Parathyroid adenoma (tissue), 2 donors: ENCODE measurements around the gene IQUB.

Source experiments
- H2AFZ ChIP-seq: fragments of 300-600 bp; sonication (generic); one replicate; pipeline ENCODE4 v1.7.0; 2017; ENCODE audit warnings: antibody characterized with exemption, mild to moderate bottlenecking
- H3K27ac ChIP-seq: fragments of 300-600 bp; sonication (generic); one replicate; pipeline ENCODE4 v1.7.0; 2017
- H3K27me3 ChIP-seq: fragments of 300-600 bp; sonication (generic); one replicate; pipeline ENCODE4 v1.7.0; 2017; ENCODE audit warnings: low read length; ENCODE audit not compliant: control insufficient read depth, insufficient read depth
- H3K36me3 ChIP-seq: fragments of 300-600 bp; sonication (generic); one replicate; pipeline ENCODE4 v1.7.0; 2017; ENCODE audit warnings: low read length; ENCODE audit not compliant: control insufficient read depth, insufficient read depth
- H3K4me1 ChIP-seq: fragments of 300-600 bp; sonication (generic); one replicate; pipeline ENCODE4 v1.7.0; 2017; ENCODE audit warnings: control low read depth
- H3K4me2 ChIP-seq: fragments of 300-600 bp; sonication (generic); one replicate; pipeline ENCODE4 v1.7.0; 2017; ENCODE audit warnings: low read length
- H3K4me3 ChIP-seq: fragments of 300-600 bp; sonication (generic); one replicate; pipeline ENCODE4 v1.7.0; 2017; ENCODE audit warnings: low read depth, low read length
- H3K79me2 ChIP-seq: fragments of 300-600 bp; sonication (generic); one replicate; pipeline ENCODE4 v1.7.0; 2017; ENCODE audit warnings: control low read depth
- H3K9ac ChIP-seq: fragments of 300-600 bp; sonication (generic); one replicate; pipeline ENCODE4 v1.7.0; 2017; ENCODE audit warnings: mild to moderate bottlenecking
- H3K9me3 ChIP-seq: fragments of 300-600 bp; sonication (generic); one replicate; pipeline ENCODE4 v1.7.0; 2017; ENCODE audit warnings: low read length; ENCODE audit not compliant: control insufficient read depth
- TF ChIP-seq, protein P1 (sequence below): fragments of 300-600 bp; sonication (generic); IDR thresholded peaks from one replicate; pipeline ENCODE4 v1.7.0; 2017; ENCODE audit warnings: antibody characterized with exemption, mild to moderate bottlenecking
- donor health status: primary hyperparathyroidism.

Gene IQUB

DNA sequence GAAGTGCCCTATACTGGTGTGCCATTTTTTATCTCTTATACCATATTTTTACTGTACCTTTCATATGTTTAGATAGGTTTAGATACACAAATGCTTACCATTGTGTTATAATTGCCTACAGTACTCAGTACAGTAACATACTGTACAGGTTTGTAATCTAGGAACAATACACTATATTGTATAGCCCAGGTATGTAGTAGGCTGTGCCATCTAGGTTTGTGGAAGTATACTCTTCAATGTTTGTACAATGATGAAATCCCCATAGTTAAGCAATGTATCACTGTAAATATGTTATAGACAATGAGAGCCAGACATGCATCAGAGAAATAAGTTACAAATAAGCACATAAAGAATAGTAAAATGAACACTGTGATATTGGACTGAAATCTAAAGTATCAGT, 109.1 kb downstream of the IQUB start:
- Histone ChIP-seq H3K79me2 (no peaks in the 10 kb centered on the region), H2AFZ (no peak overlapping the region), H3K4me1 (no peaks in the 10 kb centered on the region), H3K27ac (no peak overlapping the region), H3K9ac (no peak overlapping the region), H3K4me3 (no peak overlapping the region), H3K27me3 (no peaks in the 10 kb centered on the region), H3K36me3 (no peaks in the 10 kb centered on the region), H3K4me2 (no peak overlapping the region), H3K9me3 (no peaks in the 10 kb centered on the region)
- TF ChIP-seq, protein P1, sequence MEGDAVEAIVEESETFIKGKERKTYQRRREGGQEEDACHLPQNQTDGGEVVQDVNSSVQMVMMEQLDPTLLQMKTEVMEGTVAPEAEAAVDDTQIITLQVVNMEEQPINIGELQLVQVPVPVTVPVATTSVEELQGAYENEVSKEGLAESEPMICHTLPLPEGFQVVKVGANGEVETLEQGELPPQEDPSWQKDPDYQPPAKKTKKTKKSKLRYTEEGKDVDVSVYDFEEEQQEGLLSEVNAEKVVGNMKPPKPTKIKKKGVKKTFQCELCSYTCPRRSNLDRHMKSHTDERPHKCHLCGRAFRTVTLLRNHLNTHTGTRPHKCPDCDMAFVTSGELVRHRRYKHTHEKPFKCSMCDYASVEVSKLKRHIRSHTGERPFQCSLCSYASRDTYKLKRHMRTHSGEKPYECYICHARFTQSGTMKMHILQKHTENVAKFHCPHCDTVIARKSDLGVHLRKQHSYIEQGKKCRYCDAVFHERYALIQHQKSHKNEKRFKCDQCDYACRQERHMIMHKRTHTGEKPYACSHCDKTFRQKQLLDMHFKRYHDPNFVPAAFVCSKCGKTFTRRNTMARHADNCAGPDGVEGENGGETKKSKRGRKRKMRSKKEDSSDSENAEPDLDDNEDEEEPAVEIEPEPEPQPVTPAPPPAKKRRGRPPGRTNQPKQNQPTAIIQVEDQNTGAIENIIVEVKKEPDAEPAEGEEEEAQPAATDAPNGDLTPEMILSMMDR: no peak

DNA sequence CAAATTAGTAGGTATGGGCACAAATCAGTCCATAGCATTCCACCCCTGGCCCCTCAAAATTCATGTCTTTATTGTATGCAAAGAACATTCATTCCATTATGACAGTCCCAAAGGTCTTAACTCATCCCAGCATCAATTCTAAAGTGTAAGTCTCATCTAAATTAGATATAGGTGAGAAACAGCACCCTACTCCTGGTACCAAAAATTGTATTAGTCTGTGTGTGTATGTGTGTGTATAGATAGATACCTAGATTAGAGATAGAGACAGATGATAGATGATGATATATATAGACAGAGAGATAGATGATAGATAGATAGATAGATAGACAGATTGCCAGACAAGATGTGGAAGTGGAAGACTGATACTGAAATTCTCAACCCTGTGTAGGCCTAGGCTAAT, 109.9 kb downstream of the IQUB start:
- H3K4me1 ChIP-seq: no peaks in the 10 kb centered on the region

DNA sequence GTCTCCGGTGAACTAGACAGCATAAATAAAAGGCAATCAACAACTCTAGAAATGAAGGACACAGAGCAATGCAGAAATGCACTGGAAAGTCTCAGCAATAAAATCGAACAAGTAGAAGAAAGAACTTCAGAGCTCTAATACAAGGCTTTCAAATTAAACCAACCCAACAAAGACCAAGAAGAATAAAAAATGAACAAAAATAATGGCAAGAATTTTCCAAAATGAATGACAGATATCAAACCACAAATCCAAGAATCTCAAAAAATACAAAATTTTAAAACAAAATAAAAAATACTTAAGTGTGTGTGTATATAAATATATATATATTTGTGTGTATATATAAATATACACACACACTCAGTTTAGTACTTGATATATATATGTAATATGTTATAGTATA, 110.8 kb downstream of the IQUB start:
- Histone ChIP-seq H3K27ac (no peak overlapping the region), H3K4me1 (no peaks in the 10 kb centered on the region), H3K4me2 (no peak overlapping the region), H3K4me3 (no peak overlapping the region), H3K9ac (no peak overlapping the region), H3K9me3 (no peaks in the 10 kb centered on the region), H3K79me2 (no peaks in the 10 kb centered on the region), H3K36me3 (no peaks in the 10 kb centered on the region), H2AFZ (no peak overlapping the region), H3K27me3 (no peaks in the 10 kb centered on the region)
- TF ChIP-seq, protein P1: no peak

More for the DNA sequence above, 109.9 kb downstream of the IQUB start:
- Histone ChIP-seq H3K9me3 (no peaks in the 10 kb centered on the region), H3K4me3 (no peak overlapping the region), H3K9ac (no peak overlapping the region), H3K36me3 (no peaks in the 10 kb centered on the region), H3K27me3 (no peaks in the 10 kb centered on the region), H3K79me2 (no peaks in the 10 kb centered on the region), H2AFZ (no peak overlapping the region), H3K4me2 (no peak overlapping the region), H3K27ac (no peak overlapping the region)
- TF ChIP-seq, protein P1: no peak

DNA sequence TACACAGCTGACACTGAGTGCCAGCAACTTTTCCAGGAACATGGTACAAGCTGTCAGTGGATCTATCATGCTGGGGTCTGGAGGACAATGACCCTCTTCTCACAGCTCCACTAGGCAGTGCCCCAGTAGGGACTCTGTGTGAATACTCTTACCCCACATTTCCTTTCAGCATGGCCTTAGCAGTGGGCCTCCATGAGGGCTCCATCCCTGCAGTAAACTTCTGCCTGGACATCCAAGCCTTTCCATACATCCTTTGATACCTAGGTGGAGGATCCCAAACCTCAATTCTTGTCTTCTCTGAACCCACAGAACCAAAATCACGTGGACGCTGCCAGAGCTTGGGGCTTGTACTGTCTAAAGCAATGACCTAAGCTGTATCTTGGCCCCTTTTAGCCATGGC, 116.8 kb downstream of the IQUB start:
- H3K27me3 ChIP-seq: no peaks in the 10 kb centered on the region
- no peaks in the 10 kb centered on the region for H3K79me2 ChIP-seq
- H3K4me2 ChIP-seq: no peak overlapping the region
- H3K4me3 ChIP-seq: no peak overlapping the region
- H3K27ac ChIP-seq: no peak overlapping the region
- TF ChIP-seq, protein P1: no peak
- H3K9ac ChIP-seq: no peak overlapping the region
- H3K4me1 ChIP-seq: no peaks in the 10 kb centered on the region
- no peaks in the 10 kb centered on the region for H3K9me3 ChIP-seq
- H3K36me3 ChIP-seq: no peaks in the 10 kb centered on the region
- no peak overlapping the region for H2AFZ ChIP-seq

DNA sequence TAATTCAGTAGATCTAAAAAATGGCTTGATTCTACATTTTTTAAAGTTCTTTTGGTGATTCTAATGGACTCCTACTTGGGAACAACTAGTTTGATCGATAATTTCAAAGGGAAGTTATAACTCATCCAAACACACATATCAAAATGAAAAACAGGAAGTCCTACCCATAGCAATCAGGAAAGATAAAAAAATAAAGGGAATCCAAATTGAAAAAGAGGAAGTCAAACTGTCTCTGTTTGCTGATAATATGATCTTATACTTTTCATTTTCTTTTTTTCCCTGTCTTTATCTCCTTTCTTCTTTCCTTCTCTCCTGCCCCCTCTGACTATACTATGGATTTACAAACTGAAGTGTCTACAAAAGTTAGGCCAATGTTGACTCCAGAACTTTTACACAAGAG, 118.8 kb downstream of the IQUB start:
- H3K36me3 ChIP-seq: no peaks in the 10 kb centered on the region
- no peak overlapping the region for H3K4me3 ChIP-seq
- H3K27ac ChIP-seq: no peak overlapping the region
- no peaks in the 10 kb centered on the region for H3K79me2 ChIP-seq
- H3K27me3 ChIP-seq: no peaks in the 10 kb centered on the region
- H3K4me2 ChIP-seq: no peak overlapping the region
- no peaks in the 10 kb centered on the region for H3K4me1 ChIP-seq
- no peaks in the 10 kb centered on the region for H3K9me3 ChIP-seq
- TF ChIP-seq, protein P1: no peak
- no peak overlapping the region for H2AFZ ChIP-seq
- H3K9ac ChIP-seq: no peak overlapping the region
